HepG2 (cell line): Measurements from ENCODE around the gene HRG. TPM values are rescaled to one million over a fixed set of nuclear protein-coding genes. Genes with fewer than 3 reads are reported as not detected.
A peak's percentile ranks its signal among the peaks of the same experiment; 100 is the strongest.

Source experiments
- GTF2F1 ChIP-seq: fragments of 150-350 bp; IDR thresholded peaks from 2 replicates; pipeline ENCODE4 v1.6.1; 2014; ENCODE audit warnings: low read length
- KDM5A ChIP-seq: fragments of 200-600 bp; sonication (generic); IDR thresholded peaks from 2 replicates; pipeline ENCODE4 v1.7.0; 2018; ENCODE audit warnings: antibody characterized with exemption, mild to moderate bottlenecking, low read length, borderline replicate concordance
- NR2C2 ChIP-seq: sonication (generic); formaldehyde crosslinking; IDR thresholded peaks from 2 replicates; pipeline ENCODE4 v1.4.0; 2020; ENCODE audit warnings: missing genetic modification reagents, mild to moderate bottlenecking, moderate library complexity, borderline replicate concordance
- NR2F2 ChIP-seq: IDR thresholded peaks from 2 replicates; pipeline ENCODE4 v1.6.1; 2012; ENCODE audit warnings: low read depth, inconsistent platforms, borderline replicate concordance
- POLR2AphosphoS5 ChIP-seq: IDR thresholded peaks from 2 replicates; pipeline ENCODE4 v1.6.1; 2012; ENCODE audit warnings: low read depth, low read length
- SIX1 ChIP-seq: sonication (generic); formaldehyde crosslinking; IDR thresholded peaks from 2 replicates; pipeline ENCODE4 v1.4.0; 2020; ENCODE audit warnings: missing genetic modification reagents, borderline replicate concordance
- ZBTB21 ChIP-seq: sonication (generic); formaldehyde crosslinking; IDR thresholded peaks from 2 replicates; pipeline ENCODE4 v1.4.0; 2020; ENCODE audit warnings: missing genetic modification reagents
- ZNF225 ChIP-seq: sonication (generic); formaldehyde crosslinking; IDR thresholded peaks from 2 replicates; pipeline ENCODE4 v1.4.0; 2020; ENCODE audit warnings: mild to moderate bottlenecking, missing genetic modification reagents
- ZNF484 ChIP-seq: sonication (generic); formaldehyde crosslinking; IDR thresholded peaks from 2 replicates; pipeline ENCODE4 v1.5.1; 2020; ENCODE audit warnings: mild to moderate bottlenecking, low read depth, missing genetic modification reagents, borderline replicate concordance
- ZNF577 ChIP-seq: sonication (generic); formaldehyde crosslinking; IDR thresholded peaks from 2 replicates; pipeline ENCODE4 v1.4.0; 2020; ENCODE audit warnings: mild to moderate bottlenecking, low read depth, missing genetic modification reagents, borderline replicate concordance
- ZNF616 ChIP-seq: sonication (generic); formaldehyde crosslinking; IDR thresholded peaks from 2 replicates; pipeline ENCODE4 v1.5.0; 2020; ENCODE audit warnings: low read depth, mild to moderate bottlenecking, missing genetic modification reagents
- ZNF784 ChIP-seq: sonication (generic); formaldehyde crosslinking; IDR thresholded peaks from 2 replicates; pipeline ENCODE4 v1.5.1; 2020; ENCODE audit warnings: missing genetic modification reagents, mild to moderate bottlenecking, borderline replicate concordance
- polyA plus RNA-seq, 8 experiments: library from polyadenylated mRNA; depleted of rRNA in 3 of 8; stranded (reverse) in 7 of 8; unstranded in 1 of 8; fragments of >200 nt; fragmentation: Illumina TruSeq in 4 of 8; extraction: Trizol in 4 of 8; gene quantifications; 2 replicates each; pipeline versions ENCODE4 v1.2.1 to v1.2.3, GENCODE V29; 2011 to 2016; ENCODE audit warnings: low read depth in 4 of 8, missing spikeins in 1 of 8, mixed read lengths in 1 of 8; ENCODE audit not compliant: insufficient read depth in 1 of 8
- total RNA-seq, 5 experiments: library from RNA; depleted of rRNA; stranded (reverse); fragments of >200 nt; fragmentation: Illumina TruSeq; extraction: Trizol; gene quantifications; 2 replicates each; pipeline ENCODE4 v1.2.3, GENCODE V29; 2016; ENCODE audit warnings: low read depth in 1 of 5
- TF ChIP-seq, protein P1 (sequence below): sonication (generic); formaldehyde crosslinking; IDR thresholded peaks from 2 replicates; pipeline ENCODE4 v1.4.0; 2020; ENCODE audit warnings: mild to moderate bottlenecking, missing genetic modification reagents
- TF ChIP-seq, protein P2 (sequence below): IDR thresholded peaks from 2 replicates; pipeline ENCODE4 v1.6.1; 2016; ENCODE audit warnings: low read depth, missing genetic modification reagents, missing compliant biosample characterization
- TF ChIP-seq, protein P3 (sequence below): sonication (generic); IDR thresholded peaks from 2 replicates; pipeline ENCODE4 v1.6.1; 2016; ENCODE audit warnings: low read depth, borderline replicate concordance

HRG gene
- total and polyA plus RNA-seq, 2 of the 13 experiments (the other 11 are each of a cell fraction or from before 2014, with no cell fraction given): 0.09 to 0.11 TPM

GRCh38 chr3:186620213-186621092, 45.4 kb upstream of the HRG start (continued):
- TF ChIP-seq ZNF484 (CRISPR knock-in tag) (0 out of 2 replicates have a peak, but pooled peaks have one; percentile 62), ZNF577 (no peak), SIX1 (CRISPR knock-in tag) (no peak; the same call in 1 of the 2 replicates), ZBTB21 (CRISPR knock-in tag) (no peak), GTF2F1 (no peak), ZNF225 (CRISPR knock-in tag) (no peak), NR2C2 (CRISPR knock-in tag) (peak; percentile 37; the same call in 1 of the 2 replicates), NR2F2 (no peak), POLR2AphosphoS5 (peak; percentile 56), ZNF616 (CRISPR knock-in tag) (peak; percentile 64; the same call in 1 of the 2 replicates), KDM5A (no peak), ZNF784 (no peak)
- TF ChIP-seq, protein P1, sequence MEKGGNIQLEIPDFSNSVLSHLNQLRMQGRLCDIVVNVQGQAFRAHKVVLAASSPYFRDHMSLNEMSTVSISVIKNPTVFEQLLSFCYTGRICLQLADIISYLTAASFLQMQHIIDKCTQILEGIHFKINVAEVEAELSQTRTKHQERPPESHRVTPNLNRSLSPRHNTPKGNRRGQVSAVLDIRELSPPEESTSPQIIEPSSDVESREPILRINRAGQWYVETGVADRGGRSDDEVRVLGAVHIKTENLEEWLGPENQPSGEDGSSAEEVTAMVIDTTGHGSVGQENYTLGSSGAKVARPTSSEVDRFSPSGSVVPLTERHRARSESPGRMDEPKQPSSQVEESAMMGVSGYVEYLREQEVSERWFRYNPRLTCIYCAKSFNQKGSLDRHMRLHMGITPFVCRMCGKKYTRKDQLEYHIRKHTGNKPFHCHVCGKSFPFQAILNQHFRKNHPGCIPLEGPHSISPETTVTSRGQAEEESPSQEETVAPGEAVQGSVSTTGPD (CRISPR knock-in tag): peak; percentile 57; the same call in 1 of the 2 replicates
- TF ChIP-seq, protein P2, sequence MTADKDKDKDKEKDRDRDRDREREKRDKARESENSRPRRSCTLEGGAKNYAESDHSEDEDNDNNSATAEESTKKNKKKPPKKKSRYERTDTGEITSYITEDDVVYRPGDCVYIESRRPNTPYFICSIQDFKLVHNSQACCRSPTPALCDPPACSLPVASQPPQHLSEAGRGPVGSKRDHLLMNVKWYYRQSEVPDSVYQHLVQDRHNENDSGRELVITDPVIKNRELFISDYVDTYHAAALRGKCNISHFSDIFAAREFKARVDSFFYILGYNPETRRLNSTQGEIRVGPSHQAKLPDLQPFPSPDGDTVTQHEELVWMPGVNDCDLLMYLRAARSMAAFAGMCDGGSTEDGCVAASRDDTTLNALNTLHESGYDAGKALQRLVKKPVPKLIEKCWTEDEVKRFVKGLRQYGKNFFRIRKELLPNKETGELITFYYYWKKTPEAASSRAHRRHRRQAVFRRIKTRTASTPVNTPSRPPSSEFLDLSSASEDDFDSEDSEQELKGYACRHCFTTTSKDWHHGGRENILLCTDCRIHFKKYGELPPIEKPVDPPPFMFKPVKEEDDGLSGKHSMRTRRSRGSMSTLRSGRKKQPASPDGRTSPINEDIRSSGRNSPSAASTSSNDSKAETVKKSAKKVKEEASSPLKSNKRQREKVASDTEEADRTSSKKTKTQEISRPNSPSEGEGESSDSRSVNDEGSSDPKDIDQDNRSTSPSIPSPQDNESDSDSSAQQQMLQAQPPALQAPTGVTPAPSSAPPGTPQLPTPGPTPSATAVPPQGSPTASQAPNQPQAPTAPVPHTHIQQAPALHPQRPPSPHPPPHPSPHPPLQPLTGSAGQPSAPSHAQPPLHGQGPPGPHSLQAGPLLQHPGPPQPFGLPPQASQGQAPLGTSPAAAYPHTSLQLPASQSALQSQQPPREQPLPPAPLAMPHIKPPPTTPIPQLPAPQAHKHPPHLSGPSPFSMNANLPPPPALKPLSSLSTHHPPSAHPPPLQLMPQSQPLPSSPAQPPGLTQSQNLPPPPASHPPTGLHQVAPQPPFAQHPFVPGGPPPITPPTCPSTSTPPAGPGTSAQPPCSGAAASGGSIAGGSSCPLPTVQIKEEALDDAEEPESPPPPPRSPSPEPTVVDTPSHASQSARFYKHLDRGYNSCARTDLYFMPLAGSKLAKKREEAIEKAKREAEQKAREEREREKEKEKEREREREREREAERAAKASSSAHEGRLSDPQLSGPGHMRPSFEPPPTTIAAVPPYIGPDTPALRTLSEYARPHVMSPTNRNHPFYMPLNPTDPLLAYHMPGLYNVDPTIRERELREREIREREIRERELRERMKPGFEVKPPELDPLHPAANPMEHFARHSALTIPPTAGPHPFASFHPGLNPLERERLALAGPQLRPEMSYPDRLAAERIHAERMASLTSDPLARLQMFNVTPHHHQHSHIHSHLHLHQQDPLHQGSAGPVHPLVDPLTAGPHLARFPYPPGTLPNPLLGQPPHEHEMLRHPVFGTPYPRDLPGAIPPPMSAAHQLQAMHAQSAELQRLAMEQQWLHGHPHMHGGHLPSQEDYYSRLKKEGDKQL (CRISPR knock-in tag): no peak
- TF ChIP-seq, protein P3, sequence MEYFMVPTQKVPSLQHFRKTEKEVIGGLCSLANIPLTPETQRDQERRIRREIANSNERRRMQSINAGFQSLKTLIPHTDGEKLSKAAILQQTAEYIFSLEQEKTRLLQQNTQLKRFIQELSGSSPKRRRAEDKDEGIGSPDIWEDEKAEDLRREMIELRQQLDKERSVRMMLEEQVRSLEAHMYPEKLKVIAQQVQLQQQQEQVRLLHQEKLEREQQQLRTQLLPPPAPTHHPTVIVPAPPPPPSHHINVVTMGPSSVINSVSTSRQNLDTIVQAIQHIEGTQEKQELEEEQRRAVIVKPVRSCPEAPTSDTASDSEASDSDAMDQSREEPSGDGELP: no peak
